Panc1 (cell line): ENCODE measurements around the gene ASPHD2. TPM values are rescaled to one million over a fixed set of nuclear protein-coding genes. Genes with fewer than 3 reads are reported as not detected.

Source experiments
- ATAC-seq: fragments of 200-7000 bp; cut with Tn5 transposase; 2 replicates; pipeline ENCODE4 v1.9.1; 2020; ENCODE audit warnings: mild to moderate bottlenecking, moderate library complexity
- BruUV-seq: library from RNA; stranded (reverse); fragments of 400-500 nt; replicated peaks from 2 replicates; lab custom pipeline; 2021; lab: Mats Ljungman, UMichigan
- CTCF ChIA-PET: fragments of 300-600 bp; sonication (Branson Sonifier 250); formaldehyde crosslinking; loops from one replicate; lab custom pipeline; 2022; ENCODE audit warnings: antibody characterized with exemption; lab: Charles Lee
- POLR2A ChIA-PET: fragments of 300-600 bp; sonication (Branson Sonifier 250); formaldehyde crosslinking; loops from one replicate; lab custom pipeline; 2022; ENCODE audit warnings: antibody characterized with exemption; lab: Charles Lee
- DNase-seq: peaks from one replicate; pipeline ENCODE4 v3.0.0-alpha.2; 2010; ENCODE audit warnings: low read depth, low spot score
- H3K27ac ChIP-seq: 2 replicates; pipeline ENCODE4 v1.5.1; 2011; ENCODE audit warnings: mild to moderate bottlenecking, low read length, inconsistent platforms
- H3K27me3 ChIP-seq: fragments of 200-500 bp; sonication (Bioruptor generic); 2 replicates; pipeline ENCODE4 v1.6.0; 2014; ENCODE audit warnings: low read length, inconsistent platforms; ENCODE audit not compliant: control insufficient read depth, insufficient read depth
- H3K36me3 ChIP-seq: fragments of 200-500 bp; sonication (Bioruptor generic); 2 replicates; pipeline ENCODE4 v1.5.1; 2014; ENCODE audit warnings: inconsistent platforms, mild to moderate bottlenecking, low read length, moderate library complexity; ENCODE audit not compliant: control insufficient read depth, insufficient read depth
- H3K4me1 ChIP-seq: 2 replicates; pipeline ENCODE4 v1.5.1; 2011; ENCODE audit warnings: inconsistent platforms, mild to moderate bottlenecking, low read length, moderate library complexity; ENCODE audit not compliant: control insufficient read depth, insufficient read depth
- H3K4me3 ChIP-seq, 2 experiments: 2 replicates each; pipeline ENCODE4 v1.5.1; 2011 to 2012; ENCODE audit warnings: low read depth in 2 of 2, low read length in 2 of 2, mild to moderate bottlenecking in 2 of 2, inconsistent platforms in 1 of 2, moderate library complexity in 1 of 2
- H3K9me3 ChIP-seq: fragments of 200-500 bp; sonication (Bioruptor generic); 2 replicates; pipeline ENCODE4 v1.5.1; 2014; ENCODE audit warnings: low read depth, mild to moderate bottlenecking, inconsistent platforms, low read length, moderate library complexity; ENCODE audit not compliant: control insufficient read depth, insufficient read depth
- CTCF ChIP-seq: fragments of 450-650 bp; IDR thresholded peaks from 2 replicates; pipeline ENCODE4 v1.5.1; 2017; ENCODE audit warnings: mild to moderate bottlenecking
- POLR2AphosphoS5 ChIP-seq: IDR thresholded peaks from 2 replicates; pipeline ENCODE4 v1.6.1; 2012; ENCODE audit warnings: mild to moderate bottlenecking, low read depth, low read length, moderate library complexity
- REST ChIP-seq, 2 experiments: IDR thresholded peaks; 2 replicates each; pipeline ENCODE4 v1.6.1; 2011 to 2012; ENCODE audit warnings: low read depth in 2 of 2, control low read depth in 1 of 2, low read length in 1 of 2, mild to moderate bottlenecking in 1 of 2, moderate library complexity in 1 of 2; ENCODE audit not compliant: insufficient read depth in 1 of 2
- SIN3A ChIP-seq: IDR thresholded peaks from 2 replicates; pipeline ENCODE4 v1.6.1; 2012; ENCODE audit warnings: low read depth, mild to moderate bottlenecking, low read length, moderate library complexity, borderline replicate concordance; ENCODE audit not compliant: insufficient read depth
- TCF7L2 ChIP-seq: IDR thresholded peaks from 2 replicates; pipeline ENCODE4 v1.6.1; 2011; ENCODE audit warnings: mild to moderate bottlenecking, low read depth, low read length, inconsistent platforms
- in situ Hi-C: cut with HindIII; loops from 2 replicates; pipeline ENCODE4 v1.10.0; 2016; ENCODE audit warnings: low sequenced_read_pairs, low pct_unique_long_range_greater_than_20kb
- intact Hi-C: fragments of 100-400 bp; cut with micrococcal nuclease; formaldehyde crosslinking; loops from one replicate; pipeline ENCODE4 v1.10.0; 2022; ENCODE audit not compliant: unreplicated experiment
- total RNA-seq: library from RNA; stranded (reverse); gene quantifications from one replicate; pipeline ENCODE4 v1.2.1, GENCODE V29; 2021; ENCODE audit not compliant: unreplicated experiment

ASPHD2 gene
- total RNA-seq, 1 experiment from 2014 or later, result 0.15 TPM

- no peaks in the 10 kb centered on the region; the same call in 1 of the 2 replicates for H3K27me3 ChIP-seq
- BruUV-seq, result no TSS peak
- TF ChIP-seq TCF7L2 (no peak), CTCF (no peak), REST (IDR thresholded peaks at IDR 0.05; ENCODE audit: insufficient read depth in 1 of 2, low read depth in 2 of 2, low read length in 1 of 2) (no peak), POLR2AphosphoS5 (no peak), SIN3A (no peak)
- ATAC-seq (no peak), DNase-seq (no peak)
- H3K4me1 ChIP-seq, result no peaks in the 10 kb centered on the region
- H3K9me3 ChIP-seq, result no peaks in the 10 kb centered on the region
- no peak overlapping the region for H3K27ac ChIP-seq
- in situ Hi-C loops, result no loop called here
- ChIA-PET CTCF (no interaction called here), POLR2A (no interaction called here)
- no peak overlapping the region for H3K4me3 ChIP-seq
- H3K36me3 ChIP-seq, result no peaks in the 10 kb centered on the region
- intact Hi-C loops, result no loop called here
Observed at GRCh38 chr22:26391091-26391490, 38.0 kb upstream of the ASPHD2 start.

- in situ Hi-C loops, result no loop called here
- BruUV-seq, result no TSS peak
- ATAC-seq, result no peak
- ChIA-PET CTCF (no interaction called here), POLR2A (no interaction called here)
- H3K27ac ChIP-seq, result no peak overlapping the region
- intact Hi-C loops, result no loop called here
- no peaks in the 10 kb centered on the region for H3K9me3 ChIP-seq
- no peaks in the 10 kb centered on the region for H3K36me3 ChIP-seq
- H3K4me1 ChIP-seq, result no peaks in the 10 kb centered on the region
- no peaks in the 10 kb centered on the region; the same call in 1 of the 2 replicates for H3K27me3 ChIP-seq
- H3K4me3 ChIP-seq, result no peak overlapping the region
- no peak for DNase-seq
- no peak for TF ChIP-seq TCF7L2
- TF ChIP-seq SIN3A, result no peak
- TF ChIP-seq POLR2AphosphoS5, result no peak
- no peak for TF ChIP-seq CTCF
- no peak for TF ChIP-seq REST (IDR thresholded peaks at IDR 0.05; ENCODE audit: insufficient read depth in 1 of 2, low read depth in 2 of 2, low read length in 1 of 2)
Observed at GRCh38 chr22:26391623-26392022, 37.4 kb upstream of the ASPHD2 start.
